Activated T-helper 9 cell treated with anti-CD3 and anti-CD28 coated beads, Interleukin-2, amount 50 U/mL, for 16 hours (primary cell): ENCODE measurements around the gene ABHD17B.

ENCODE experiments used
- DNase-seq: peaks from one replicate; pipeline ENCODE4 v3.0.0-alpha.2; 2020; ENCODE audit warnings: low read depth

Gene ABHD17B

GRCh38 chr9:71876829-71877228, 34.2 kb downstream of the ABHD17B start:
- no peak for DNase-seq

- no peak for DNase-seq
Observed at GRCh38 chr9:71876106-71876505, 34.9 kb downstream of the ABHD17B start.

- DNase-seq = no peak
Observed at GRCh38 chr9:71875345-71875744, 35.6 kb downstream of the ABHD17B start.

- DNase-seq = no peak
Observed at GRCh38 chr9:71863631-71864030, 47.4 kb downstream of the ABHD17B start.

GRCh38 chr9:71861618-71862017, 49.4 kb downstream of the ABHD17B start:
- DNase-seq = no peak

- no peak for DNase-seq
Observed at GRCh38 chr9:71859939-71860338, 51.1 kb downstream of the ABHD17B start.

- DNase-seq = no peak
Observed at GRCh38 chr9:71858812-71859211, 52.2 kb downstream of the ABHD17B start.

GRCh38 chr9:71858102-71858798, 52.7 kb downstream of the ABHD17B start:
- DNase-seq = no peak

- no peak for DNase-seq
Observed at GRCh38 chr9:71857159-71857558, 53.8 kb downstream of the ABHD17B start.

- no peak for DNase-seq
Observed at GRCh38 chr9:71854811-71855210, 56.2 kb downstream of the ABHD17B start.

- no peak for DNase-seq
Observed at GRCh38 chr9:71853084-71853483, 57.9 kb downstream of the ABHD17B start.

- no peak for DNase-seq
Observed at GRCh38 chr9:71850996-71851395, 60.0 kb downstream of the ABHD17B start.

- no peak for DNase-seq
Observed at GRCh38 chr9:71847892-71848291, 63.1 kb downstream of the ABHD17B start.

GRCh38 chr9:71844808-71845207, 66.2 kb downstream of the ABHD17B start:
- no peak for DNase-seq

GRCh38 chr9:71839668-71840067, 71.3 kb downstream of the ABHD17B start:
- no peak for DNase-seq

GRCh38 chr9:71835596-71835995, 75.4 kb downstream of the ABHD17B start:
- no peak for DNase-seq

GRCh38 chr9:71830929-71831328, 80.1 kb downstream of the ABHD17B start:
- DNase-seq = no peak

GRCh38 chr9:71830153-71830552, 80.8 kb downstream of the ABHD17B start:
- no peak for DNase-seq

- no peak for DNase-seq
Observed at GRCh38 chr9:71826279-71826678, 84.7 kb downstream of the ABHD17B start.

GRCh38 chr9:71824257-71824656, 86.7 kb downstream of the ABHD17B start:
- DNase-seq = no peak

- DNase-seq = no peak
Observed at GRCh38 chr9:71822935-71823334, 88.1 kb downstream of the ABHD17B start.

GRCh38 chr9:71822456-71822855, 88.5 kb downstream of the ABHD17B start:
- no peak for DNase-seq

- no peak for DNase-seq
Observed at GRCh38 chr9:71821405-71821804, 89.6 kb downstream of the ABHD17B start.

- no peak for DNase-seq
Observed at GRCh38 chr9:71820403-71820921, 90.5 kb downstream of the ABHD17B start.
